ENCODE data around the gene USP2.

- TF ChIP-seq CTCF (IDR thresholded peaks at IDR 0.05; ENCODE audit: insufficient read depth, low read depth, low read length), result no peak
- no peak for TF ChIP-seq EZH2 (IDR thresholded peaks at IDR 0.05; ENCODE audit: insufficient read depth, low read length)
Observed at GRCh38 chr11:119373059-119373920, 8.2 kb downstream of the USP2 start.
